K562 (cell line): Measurements from ENCODE around the gene SCN4A. TPM values are rescaled to one million over a fixed set of nuclear protein-coding genes. Genes with fewer than 3 reads are reported as not detected.

ENCODE experiments used
- ARID2 ChIP-seq: fragments of 450-650 bp; IDR thresholded peaks from 2 replicates; pipeline ENCODE4 v1.6.1; 2017; ENCODE audit warnings: antibody characterized with exemption, mild to moderate bottlenecking
- CEBPB ChIP-seq: fragments of 450-650 bp; IDR thresholded peaks from 2 replicates; pipeline ENCODE4 v1.6.1; 2016; ENCODE audit warnings: missing genetic modification characterization, missing compliant biosample characterization
- DDX20 ChIP-seq: fragments of 450-650 bp; IDR thresholded peaks from 2 replicates; pipeline ENCODE4 v1.6.1; 2016; ENCODE audit warnings: missing genetic modification characterization, low read depth, mild to moderate bottlenecking, missing compliant biosample characterization, moderate library complexity
- FOSL1 ChIP-seq: fragments of 200-800 bp; sonication (Bioruptor generic); conservative IDR thresholded peaks from 2 replicates; pipeline ENCODE4 v1.6.1; 2016; ENCODE audit warnings: missing genetic modification characterization, missing compliant biosample characterization
- FOXA1 ChIP-seq: fragments of 450-650 bp; IDR thresholded peaks from 2 replicates; pipeline ENCODE4 v1.6.1; 2016; ENCODE audit warnings: mild to moderate bottlenecking, borderline replicate concordance
- GATAD2A ChIP-seq: fragments of 450-650 bp; IDR thresholded peaks from 2 replicates; pipeline ENCODE4 v1.6.1; 2017
- KDM1A ChIP-seq, 2 experiments: fragments of 450-650 bp; IDR thresholded peaks; 2 replicates each; pipeline ENCODE4 v1.6.1; 2016; ENCODE audit warnings: mild to moderate bottlenecking in 2 of 2
- MCM7 ChIP-seq, 2 experiments: fragments of 450-650 bp; IDR thresholded peaks; 2 replicates each; pipeline ENCODE4 v1.6.1; 2016 to 2018
- MED1 ChIP-seq: sonication (generic); formaldehyde crosslinking; IDR thresholded peaks from 2 replicates; pipeline ENCODE4 v1.8.1; 2023; ENCODE audit warnings: missing genetic modification reagents, borderline replicate concordance
- MLLT1 ChIP-seq, 2 experiments: fragments of 450-650 bp; IDR thresholded peaks; 2 replicates each; pipeline ENCODE4 v1.6.1; 2016
- MYNN ChIP-seq, 2 experiments: sonication (generic); formaldehyde crosslinking in 1 of 2; IDR thresholded peaks; 2 replicates each; pipeline versions ENCODE4 v1.5.0 to v1.6.1; 2016 to 2020; ENCODE audit warnings: antibody characterized with exemption in 1 of 2, missing genetic modification reagents in 1 of 2
- NCOA4 ChIP-seq: fragments of 450-650 bp; IDR thresholded peaks from 2 replicates; pipeline ENCODE4 v1.6.1; 2018; ENCODE audit warnings: mild to moderate bottlenecking; ENCODE audit not compliant: partially characterized antibody
- NKRF ChIP-seq: fragments of 450-650 bp; IDR thresholded peaks from 2 replicates; pipeline ENCODE4 v1.6.1; 2016; ENCODE audit warnings: borderline replicate concordance
- POLR2A ChIP-seq: fragments of 450-650 bp; conservative IDR thresholded peaks from 2 replicates; pipeline ENCODE4 v1.6.1; 2016
- POLR3A ChIP-seq: IDR thresholded peaks from 2 replicates; pipeline ENCODE4 v1.6.1; 2011; ENCODE audit warnings: borderline replicate concordance, mild to moderate bottlenecking, moderate library complexity; ENCODE audit not compliant: insufficient read length, insufficient read depth; ENCODE audit errors: extremely low read depth
- PYGO2 ChIP-seq: fragments of 450-650 bp; IDR thresholded peaks from 2 replicates; pipeline ENCODE4 v1.6.1; 2016; ENCODE audit warnings: mild to moderate bottlenecking, missing genetic modification characterization, moderate library complexity, missing compliant biosample characterization
- RAD21 ChIP-seq, 2 experiments: fragments of 250-450 bp in 1 of 2; fragments of 450-650 bp in 1 of 2; sonication (Bioruptor Pico) in 1 of 2; formaldehyde crosslinking in 1 of 2; IDR thresholded peaks in 1 of 2; conservative IDR thresholded peaks in 1 of 2; 2 replicates each; pipeline versions ENCODE4 v1.4.0 to v1.8.0; 2020 to 2022; ENCODE audit warnings: mild to moderate bottlenecking in 2 of 2, moderate library complexity in 1 of 2
- TSHZ1 ChIP-seq: fragments of 250-450 bp; sonication (Bioruptor Pico); IDR thresholded peaks from 2 replicates; pipeline ENCODE4 v1.4.0; 2020; ENCODE audit warnings: mild to moderate bottlenecking, moderate library complexity
- USF1 ChIP-seq: sonication (generic); formaldehyde crosslinking; IDR thresholded peaks from 2 replicates; pipeline ENCODE4 v1.9.0; 2022; ENCODE audit warnings: mild to moderate bottlenecking, missing genetic modification reagents
- ZNF551 ChIP-seq: fragments of 250-450 bp; sonication (Bioruptor Pico); IDR thresholded peaks from 2 replicates; pipeline ENCODE4 v1.5.0; 2021; ENCODE audit warnings: mild to moderate bottlenecking, moderate library complexity
- ZNF717 ChIP-seq: fragments of 250-450 bp; sonication (Bioruptor Pico); IDR thresholded peaks from 2 replicates; pipeline ENCODE4 v1.5.0; 2021
- ZNF76 ChIP-seq: fragments of 250-450 bp; sonication (Bioruptor Pico); IDR thresholded peaks from 2 replicates; pipeline ENCODE4 v1.4.0; 2020; ENCODE audit warnings: mild to moderate bottlenecking, moderate library complexity, borderline replicate concordance
- polyA plus RNA-seq, 8 experiments: library from polyadenylated mRNA; depleted of rRNA in 4 of 8; stranded (reverse) in 5 of 8; unstranded in 3 of 8; fragments of >200 nt; fragmentation: Nextera tagmentation in 2 of 8; fragmentation: Illumina TruSeq in 1 of 8; extraction: Ambion mirVana in 2 of 8; extraction: Trizol in 1 of 8; gene quantifications; 2 replicates each; pipeline versions ENCODE4 v1.2.1 to v1.2.3, GENCODE V29; 2011 to 2014; ENCODE audit warnings: inconsistent platforms in 1 of 8, missing spikeins in 1 of 8
- total RNA-seq, 7 experiments: library from RNA; depleted of rRNA in 6 of 7; stranded (reverse); fragments of >200 nt in 6 of 7; fragmentation: Illumina TruSeq in 2 of 7; extraction: Trizol in 2 of 7; gene quantifications; 2 replicates each; pipeline versions ENCODE4 v1.2.1 to v1.2.3, GENCODE V29; 2011 to 2021; ENCODE audit warnings: low replicate concordance in 1 of 7

The SCN4A gene
- total and polyA plus RNA-seq, 9 of the 15 experiments (the other 6 are each of a cell fraction or from before 2014, with no cell fraction given) = 0.29 to 2.6 (median 1.4) TPM

GRCh38 chr17:64006361-64007088, 33.8 kb upstream of the SCN4A start (continued):
- TF ChIP-seq POLR3A = no peak
- no peak for TF ChIP-seq NCOA4
- TF ChIP-seq ZNF551 (CRISPR knock-in tag) = no peak
- no peak for TF ChIP-seq FOXA1
- no peak for TF ChIP-seq ZNF717 (CRISPR knock-in tag)
- TF ChIP-seq MLLT1 (IDR thresholded peaks at IDR 0.05) = no peak
- TF ChIP-seq DDX20 (tag) = no peak
- TF ChIP-seq MYNN (IDR thresholded peaks at IDR 0.05) = peak; percentile 82
- no peak for TF ChIP-seq MYNN (CRISPR knock-in tag; IDR thresholded peaks at IDR 0.05)
- TF ChIP-seq MCM7 (IDR thresholded peaks at IDR 0.05) = no peak
- peak; percentile 62 for TF ChIP-seq FOSL1 (tag)
- no peak for TF ChIP-seq TSHZ1 (CRISPR knock-in tag)
- TF ChIP-seq ARID2 = no peak
- TF ChIP-seq USF1 (CRISPR knock-in tag) = peak; percentile 78
- TF ChIP-seq MED1 (CRISPR knock-in tag) = no peak
- peak; percentile 90 for TF ChIP-seq GATAD2A
- TF ChIP-seq POLR2A = peak; percentile 77
- TF ChIP-seq RAD21 (CRISPR knock-in tag; conservative IDR thresholded peaks at IDR 0.05 in 1 of 2, IDR thresholded peaks at IDR 0.05 in 1 of 2) = no peak
- TF ChIP-seq ZNF76 (CRISPR knock-in tag) = no peak
- TF ChIP-seq NKRF = no peak
- TF ChIP-seq PYGO2 = 0 out of 2 replicates have a peak, but pooled peaks have one; percentile 56
- TF ChIP-seq CEBPB (tag) = no peak
- peak; percentile 74 to 76 for TF ChIP-seq KDM1A (IDR thresholded peaks at IDR 0.05)
